Stimulated activated CD8-positive, alpha-beta memory T cell treated with anti-CD3 and anti-CD28 coated beads, Interleukin-15, amount 100 ng/mL, for 1 hour (primary cell): ENCODE data around the gene ZNF275.
"Not testable (repeated sequence)": the region's sequence is repeated elsewhere in the genome, so short reads cannot be mapped to it uniquely, and the experiment has no call there.

Source experiments
- DNase-seq: peaks from one replicate; pipeline ENCODE4 v3.0.0-alpha.2; 2020; ENCODE audit warnings: low read depth

Gene ZNF275, protein sequence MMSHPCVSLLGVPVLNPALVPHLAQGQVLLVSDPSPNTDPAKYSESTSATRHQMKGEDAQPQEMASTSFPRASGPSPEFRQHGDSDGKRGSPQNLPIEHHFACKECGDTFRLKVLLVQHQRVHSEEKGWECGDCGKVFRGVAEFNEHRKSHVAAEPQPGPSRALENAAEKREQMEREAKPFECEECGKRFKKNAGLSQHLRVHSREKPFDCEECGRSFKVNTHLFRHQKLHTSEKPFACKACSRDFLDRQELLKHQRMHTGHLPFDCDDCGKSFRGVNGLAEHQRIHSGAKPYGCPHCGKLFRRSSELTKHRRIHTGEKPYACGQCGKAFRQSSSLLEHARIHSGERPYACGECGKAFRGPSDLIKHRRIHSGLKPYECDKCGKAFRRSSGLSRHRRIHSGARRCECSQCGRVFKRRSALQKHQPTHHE

DNA sequence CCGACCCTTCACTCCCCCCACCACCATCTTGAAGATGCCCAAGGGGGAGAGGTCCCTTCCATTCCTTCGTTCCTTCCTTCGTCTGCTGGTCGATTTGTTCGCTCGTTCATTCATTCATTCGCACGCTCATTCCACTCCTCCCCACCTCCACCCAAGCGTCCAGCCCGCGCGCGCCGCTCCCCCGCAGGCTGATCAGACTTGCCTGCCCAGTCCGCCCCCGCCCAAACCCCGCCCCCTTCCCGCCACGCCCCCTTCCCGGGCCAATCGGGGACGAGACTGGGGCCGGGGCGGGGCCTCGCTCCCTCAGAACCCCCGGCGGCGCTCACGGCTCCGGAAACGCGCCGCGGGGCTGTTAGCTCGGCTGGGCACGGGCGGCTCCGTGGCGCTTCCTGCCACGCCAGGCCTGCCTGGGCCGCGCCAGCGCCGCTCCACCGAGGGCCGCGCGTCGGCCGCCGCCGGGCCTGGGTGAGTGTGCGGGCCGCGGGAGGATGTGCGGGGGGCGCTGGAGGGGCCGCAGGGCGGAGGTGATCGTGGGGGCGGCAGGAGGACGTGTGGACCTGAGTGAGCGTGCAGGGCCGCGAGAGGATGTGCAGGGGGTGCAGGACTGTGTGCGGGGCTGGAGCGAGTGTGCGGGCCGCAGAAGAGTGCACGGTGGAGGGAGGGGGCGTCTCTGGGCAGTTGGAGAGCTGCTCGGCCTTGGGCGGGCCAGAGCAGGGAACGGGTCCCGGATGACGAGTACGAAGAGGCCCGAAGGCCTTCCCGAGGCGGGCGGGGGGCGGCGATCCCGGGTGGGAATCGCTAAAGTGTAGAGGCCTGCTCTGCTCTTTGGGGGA, at the start of gene ZNF275:
ZNF275 (plus strand) TSS at position 333 of the 833 bp plus-strand sequence. CDS start 2,527 bp downstream, outside the sequence.
- peak; percentile 56 for DNase-seq

DNA sequence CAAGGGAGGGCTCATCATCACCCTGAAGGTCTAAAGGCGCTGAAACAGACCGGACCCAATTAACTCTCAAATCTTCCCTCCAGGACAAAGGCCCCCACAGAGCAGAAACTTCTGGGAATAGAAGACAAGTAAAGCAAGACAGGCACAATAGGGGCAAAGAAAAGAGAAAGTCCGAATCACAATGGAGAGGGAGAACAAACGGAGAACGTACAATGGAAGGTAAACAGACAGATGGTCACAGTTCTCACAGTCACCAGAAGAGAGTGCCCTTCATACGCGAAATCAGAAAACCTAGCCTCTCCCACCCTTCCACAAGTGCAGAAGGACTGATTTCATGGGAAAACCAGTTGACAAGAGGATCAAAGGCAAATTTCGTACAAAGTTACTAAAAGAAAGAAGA, 48.3 kb upstream of the ZNF275 start:
- DNase-seq = not testable (repeated sequence)

- not testable (repeated sequence) for DNase-seq
Measured at GRCh38 chrX:153288807-153289206, 45.1 kb upstream of the ZNF275 start.

- DNase-seq = not testable (repeated sequence)
Measured at GRCh38 chrX:153293485-153294071, 40.4 kb upstream of the ZNF275 start.

- DNase-seq = no peak
Measured at GRCh38 chrX:153297376-153297775, 36.6 kb upstream of the ZNF275 start.

DNA sequence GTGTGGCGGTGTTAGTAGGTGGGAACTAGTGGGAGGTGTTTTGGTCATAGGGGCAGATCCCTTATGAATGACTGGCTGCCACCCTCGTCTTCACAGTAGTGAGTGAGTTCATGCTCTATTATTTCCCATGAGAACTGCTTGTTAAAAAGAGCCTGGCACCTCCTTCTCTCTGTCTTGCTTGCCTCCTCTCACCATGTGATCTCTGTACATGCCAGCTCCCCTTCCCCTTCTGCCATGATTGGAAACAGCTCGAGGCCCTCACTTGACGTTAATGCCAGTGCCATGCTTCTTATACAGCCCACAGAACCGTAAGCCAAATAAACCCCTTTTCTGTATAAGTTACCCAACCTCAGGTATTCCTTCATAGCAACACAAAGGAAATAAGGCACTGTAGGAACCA, 34.1 kb upstream of the ZNF275 start:
- DNase-seq = no peak

DNA sequence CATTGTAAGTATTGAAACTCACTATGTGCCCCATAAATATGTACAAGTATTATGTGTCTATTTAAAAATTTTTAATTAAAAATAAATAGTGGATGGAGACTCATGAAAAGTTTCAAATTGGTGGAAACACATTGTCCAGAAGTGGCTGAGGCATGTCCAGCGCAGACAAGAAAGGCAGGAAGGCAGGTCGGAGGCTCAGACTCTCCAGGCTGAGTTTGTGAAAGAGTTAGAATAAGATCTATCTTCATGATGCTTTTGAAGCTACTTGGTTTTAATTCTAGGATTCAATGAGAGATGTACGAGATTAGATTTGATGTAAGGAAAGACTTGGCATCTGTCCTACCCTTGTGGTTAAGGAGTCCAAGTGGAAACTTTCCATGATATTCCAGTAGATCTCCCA, 32.2 kb upstream of the ZNF275 start:
- DNase-seq = no peak

- no peak for DNase-seq
Measured at GRCh38 chrX:153302796-153303195, 31.2 kb upstream of the ZNF275 start.

DNA sequence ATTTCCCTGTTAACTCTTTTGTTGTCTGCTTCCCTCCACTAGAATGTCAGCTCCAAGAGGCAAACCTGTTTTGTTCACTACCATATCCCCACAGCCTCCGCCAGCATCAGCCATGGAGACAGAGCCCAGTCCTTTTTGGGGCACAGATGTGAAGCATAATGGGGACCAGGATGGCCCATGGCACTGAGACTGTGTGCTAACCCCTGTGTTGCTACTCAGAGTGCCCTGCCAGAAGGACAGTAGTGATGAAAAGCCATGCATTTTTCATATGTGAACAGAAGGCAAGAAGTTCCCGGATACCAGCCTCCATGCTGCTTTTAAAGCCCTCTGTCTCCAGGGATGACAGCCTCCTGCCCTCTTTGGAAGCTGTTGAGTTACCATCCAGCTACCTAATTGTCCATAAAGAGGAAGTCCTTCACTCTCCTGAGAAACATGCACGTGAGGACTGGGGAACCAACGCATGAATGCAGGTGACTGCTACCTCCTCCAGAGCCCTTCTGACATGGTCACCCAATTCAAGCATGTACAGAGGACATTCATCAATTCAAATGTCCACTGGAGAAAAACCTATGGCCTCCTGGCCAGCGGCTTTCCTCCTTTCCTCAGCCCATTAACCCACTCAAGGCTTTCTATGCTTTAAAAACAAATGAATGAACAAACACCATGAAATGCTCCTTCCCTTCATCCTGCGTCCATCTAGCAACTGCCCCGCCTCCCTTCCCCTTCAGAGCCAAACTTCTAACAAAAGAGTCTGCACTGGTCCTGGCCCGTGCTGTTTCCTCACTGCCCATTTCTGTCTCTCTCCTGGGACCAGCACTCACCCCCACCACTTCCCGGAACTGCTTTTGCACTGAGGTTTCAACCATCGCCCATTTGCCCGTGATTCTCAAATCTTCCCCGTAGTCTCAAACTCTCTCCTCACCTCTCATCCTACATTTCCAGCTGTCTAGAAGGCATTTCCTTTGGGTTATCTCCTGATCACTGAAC, 30.4 kb upstream of the ZNF275 start:
- no peak for DNase-seq

GRCh38 chrX:153304988-153305736, 28.8 kb upstream of the ZNF275 start:
- DNase-seq = no peak

GRCh38 chrX:153305972-153306371, 28.0 kb upstream of the ZNF275 start:
- DNase-seq = no peak

GRCh38 chrX:153306527-153307115, 27.3 kb upstream of the ZNF275 start:
- DNase-seq = no peak

DNA sequence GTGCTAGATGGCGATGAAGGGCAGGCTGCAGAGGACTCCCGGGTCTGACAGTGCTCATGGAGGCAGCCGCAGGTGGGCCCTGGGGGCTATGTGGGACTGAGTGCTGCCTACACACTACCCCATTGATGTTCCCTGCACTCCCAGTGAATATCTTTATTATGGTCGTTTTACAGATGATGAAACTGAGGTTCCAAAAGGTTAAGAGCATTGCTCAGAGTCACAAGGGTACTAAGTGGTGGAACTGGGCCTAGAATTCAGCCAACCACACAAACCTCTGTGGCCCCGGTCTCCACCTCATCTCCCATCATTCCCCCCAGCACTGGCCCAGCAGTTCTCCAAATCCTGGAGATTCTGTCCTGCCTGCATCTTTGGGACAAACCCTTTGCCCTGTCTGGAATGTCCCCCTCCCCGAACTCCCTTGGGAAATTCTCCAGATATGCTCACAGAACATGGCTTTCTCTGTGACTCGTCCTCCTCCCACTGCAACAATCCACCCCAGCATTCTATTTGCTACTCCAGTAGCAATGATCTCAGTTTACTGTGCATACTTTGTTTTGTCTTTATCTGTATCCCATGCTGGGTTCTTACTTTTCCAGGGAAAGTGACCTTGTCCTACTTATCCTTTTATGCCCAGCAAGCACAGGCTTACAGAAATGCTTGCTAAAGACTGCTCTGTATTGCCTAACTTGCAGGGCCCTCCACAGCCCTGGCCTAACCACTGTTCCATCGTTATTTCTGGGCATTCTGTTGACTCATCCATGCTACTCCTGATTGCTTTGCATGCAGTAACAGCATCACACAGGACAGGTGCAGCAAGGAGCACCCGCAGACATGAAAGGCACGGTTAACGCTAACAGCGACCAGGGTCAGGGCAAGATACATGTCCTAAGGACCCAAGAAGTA, 26.4 kb upstream of the ZNF275 start:
- no peak for DNase-seq

GRCh38 chrX:153310901-153311300, 23.1 kb upstream of the ZNF275 start:
- no peak for DNase-seq

DNA sequence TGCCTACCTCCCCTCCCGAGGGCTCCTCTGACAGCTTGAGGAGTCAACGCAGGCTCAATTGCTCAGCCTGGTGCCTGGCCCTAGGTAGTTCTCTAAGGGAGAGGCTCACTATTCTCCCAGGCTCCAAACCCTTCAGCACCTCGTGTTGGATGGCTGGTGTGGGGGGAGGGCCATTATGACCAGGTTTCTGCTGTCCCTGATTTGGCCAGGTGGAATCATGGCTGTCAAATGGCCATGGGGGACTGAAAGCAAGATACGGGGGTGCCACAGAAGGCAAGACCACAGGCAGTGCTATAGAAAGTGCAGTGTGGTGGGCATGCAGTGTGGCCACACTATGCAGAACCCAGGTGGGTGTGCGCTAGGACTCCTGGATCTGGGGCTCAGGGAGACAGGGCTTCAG, 21.9 kb upstream of the ZNF275 start:
- no peak for DNase-seq

- DNase-seq = no peak
Measured at GRCh38 chrX:153312842-153313241, 21.1 kb upstream of the ZNF275 start.

DNA sequence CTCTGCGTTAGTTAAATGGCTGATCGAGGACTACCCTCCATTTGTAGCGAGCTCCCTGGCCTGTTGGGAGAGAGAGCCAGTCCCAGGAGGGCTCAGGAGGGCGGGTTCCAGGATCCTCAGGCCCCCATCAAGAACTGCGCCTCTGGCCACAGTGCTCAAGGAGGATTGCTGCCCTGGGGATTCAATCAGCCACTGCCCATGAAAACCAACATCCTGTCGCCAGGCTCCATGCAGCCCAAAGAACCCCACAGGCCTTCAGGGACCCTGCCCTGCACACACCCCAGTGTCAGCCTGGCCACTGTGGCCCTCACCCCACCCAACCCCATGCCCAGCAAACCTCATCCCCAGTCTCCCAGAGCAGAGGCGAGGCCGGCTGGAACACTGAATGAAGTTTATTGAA, 16.6 kb upstream of the ZNF275 start:
- no peak for DNase-seq

DNA sequence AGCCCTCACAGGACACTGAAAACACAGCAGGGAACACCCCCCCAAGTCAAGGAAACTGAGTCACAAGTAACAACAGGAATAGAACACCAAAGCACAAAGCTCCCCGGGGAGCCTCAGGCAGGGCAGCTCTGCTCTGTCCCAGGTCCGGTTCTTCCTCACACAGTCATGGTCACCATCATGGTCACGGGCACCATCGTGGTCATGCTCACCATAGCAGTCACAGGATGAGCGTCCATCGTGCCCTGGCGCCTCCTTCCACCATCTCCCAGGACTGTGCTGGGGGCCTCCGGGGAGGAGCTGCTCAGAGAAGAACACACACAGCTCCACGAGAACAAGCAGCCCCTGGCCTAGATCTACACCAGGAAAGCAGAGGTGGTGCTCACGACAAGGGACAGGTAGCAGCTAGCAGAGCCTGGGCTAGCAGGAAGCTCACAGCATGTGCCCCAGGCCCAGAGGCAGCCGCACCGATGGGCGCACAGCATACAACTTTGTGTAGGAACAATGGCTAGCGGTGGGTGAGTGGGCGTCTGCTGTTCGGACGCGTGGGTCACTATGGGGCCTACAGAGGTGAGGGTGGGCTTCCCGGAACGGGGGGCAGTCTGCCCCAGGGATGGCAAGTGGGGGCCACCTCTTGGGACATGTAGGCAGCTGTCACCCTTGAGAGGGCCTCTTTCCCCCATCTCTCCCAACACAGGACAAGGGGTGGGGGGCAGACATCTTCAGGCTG, 15.8 kb upstream of the ZNF275 start:
- no peak for DNase-seq

- DNase-seq = no peak
Measured at GRCh38 chrX:153318811-153319210, 15.1 kb upstream of the ZNF275 start.
